PFSK-1 (cell line): ENCODE data around the gene SMARCC1.

Experiments used
- FOXP2 ChIP-seq: optimal IDR thresholded peaks from 2 replicates; pipeline ENCODE3; 2011; ENCODE audit warnings: borderline replicate concordance, control low read depth, inconsistent platforms; ENCODE audit not compliant: insufficient read depth; ENCODE audit errors: extremely low read length, extremely low read depth
- POLR2AphosphoS5 ChIP-seq: IDR thresholded peaks from 2 replicates; pipeline ENCODE4 v1.6.1; 2012; ENCODE audit warnings: low read depth, mild to moderate bottlenecking, control low read depth, low read length, moderate library complexity
- SIN3A ChIP-seq: IDR thresholded peaks from 2 replicates; pipeline ENCODE4 v1.6.1; 2012; ENCODE audit warnings: mild to moderate bottlenecking, low read length, moderate library complexity, borderline replicate concordance; ENCODE audit not compliant: insufficient read depth
- TAF1 ChIP-seq: IDR thresholded peaks from 2 replicates; pipeline ENCODE4 v1.6.1; 2012; ENCODE audit warnings: low read length, control low read depth, borderline replicate concordance; ENCODE audit not compliant: insufficient read depth
- TF ChIP-seq, protein P1 (sequence below), 2 experiments: IDR thresholded peaks; 2 replicates each; pipeline versions ENCODE4 v1.6.1 to v1.8.0; 2011 to 2012; ENCODE audit warnings: low read depth in 2 of 2, low read length in 2 of 2, control low read depth in 1 of 2, inconsistent platforms in 1 of 2, mild to moderate bottlenecking in 1 of 2, moderate library complexity in 1 of 2; ENCODE audit not compliant: insufficient read depth in 1 of 2

Gene SMARCC1

DNA sequence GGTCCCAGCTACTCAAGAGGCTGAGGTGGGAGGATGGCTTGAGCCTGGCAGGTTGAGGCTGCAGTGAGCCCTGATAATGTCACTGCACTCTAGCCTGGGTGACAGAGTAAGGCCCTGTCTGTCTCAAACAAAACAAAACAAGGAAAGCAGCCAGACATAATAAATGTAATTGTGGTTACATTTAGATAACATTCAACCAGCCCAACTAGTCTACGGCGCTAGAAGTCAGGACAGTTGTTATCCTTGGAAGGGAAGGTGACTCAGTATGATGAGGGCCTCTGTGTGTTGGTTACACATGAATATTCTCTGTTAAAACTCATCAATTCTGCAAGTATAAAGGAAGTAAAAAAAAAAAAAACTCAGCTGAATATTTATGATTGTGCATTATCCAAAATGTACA, 176.0 kb downstream of the SMARCC1 start:
- TF ChIP-seq POLR2AphosphoS5 = no peak
- TF ChIP-seq, protein P1, sequence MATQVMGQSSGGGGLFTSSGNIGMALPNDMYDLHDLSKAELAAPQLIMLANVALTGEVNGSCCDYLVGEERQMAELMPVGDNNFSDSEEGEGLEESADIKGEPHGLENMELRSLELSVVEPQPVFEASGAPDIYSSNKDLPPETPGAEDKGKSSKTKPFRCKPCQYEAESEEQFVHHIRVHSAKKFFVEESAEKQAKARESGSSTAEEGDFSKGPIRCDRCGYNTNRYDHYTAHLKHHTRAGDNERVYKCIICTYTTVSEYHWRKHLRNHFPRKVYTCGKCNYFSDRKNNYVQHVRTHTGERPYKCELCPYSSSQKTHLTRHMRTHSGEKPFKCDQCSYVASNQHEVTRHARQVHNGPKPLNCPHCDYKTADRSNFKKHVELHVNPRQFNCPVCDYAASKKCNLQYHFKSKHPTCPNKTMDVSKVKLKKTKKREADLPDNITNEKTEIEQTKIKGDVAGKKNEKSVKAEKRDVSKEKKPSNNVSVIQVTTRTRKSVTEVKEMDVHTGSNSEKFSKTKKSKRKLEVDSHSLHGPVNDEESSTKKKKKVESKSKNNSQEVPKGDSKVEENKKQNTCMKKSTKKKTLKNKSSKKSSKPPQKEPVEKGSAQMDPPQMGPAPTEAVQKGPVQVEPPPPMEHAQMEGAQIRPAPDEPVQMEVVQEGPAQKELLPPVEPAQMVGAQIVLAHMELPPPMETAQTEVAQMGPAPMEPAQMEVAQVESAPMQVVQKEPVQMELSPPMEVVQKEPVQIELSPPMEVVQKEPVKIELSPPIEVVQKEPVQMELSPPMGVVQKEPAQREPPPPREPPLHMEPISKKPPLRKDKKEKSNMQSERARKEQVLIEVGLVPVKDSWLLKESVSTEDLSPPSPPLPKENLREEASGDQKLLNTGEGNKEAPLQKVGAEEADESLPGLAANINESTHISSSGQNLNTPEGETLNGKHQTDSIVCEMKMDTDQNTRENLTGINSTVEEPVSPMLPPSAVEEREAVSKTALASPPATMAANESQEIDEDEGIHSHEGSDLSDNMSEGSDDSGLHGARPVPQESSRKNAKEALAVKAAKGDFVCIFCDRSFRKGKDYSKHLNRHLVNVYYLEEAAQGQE (IDR thresholded peaks at IDR 0.05; ENCODE audit: insufficient read depth in 1 of 2, low read depth in 2 of 2, low read length in 2 of 2) = no peak
- TF ChIP-seq FOXP2 = no peak
- no peak for TF ChIP-seq TAF1
- TF ChIP-seq SIN3A = no peak

DNA sequence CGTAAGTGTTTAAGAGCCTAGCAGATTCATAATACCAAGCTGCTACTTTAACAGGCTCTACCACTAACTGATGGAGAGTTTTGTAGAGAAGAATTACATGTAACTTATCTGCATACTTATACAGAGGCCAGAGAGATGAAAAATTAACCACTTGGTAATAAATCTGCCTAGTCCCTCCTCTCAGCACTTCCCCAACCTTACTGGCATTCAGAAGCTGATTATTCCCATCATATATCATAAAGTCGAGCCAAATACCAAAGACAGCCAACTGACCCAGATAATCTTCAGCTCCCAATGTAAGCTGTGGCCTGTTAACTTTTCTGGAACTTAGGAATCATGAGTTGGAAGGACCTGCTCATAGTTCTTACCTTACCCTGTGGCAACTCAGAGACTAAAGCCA, 177.5 kb downstream of the SMARCC1 start:
- TF ChIP-seq, protein P1 (IDR thresholded peaks at IDR 0.05; ENCODE audit: insufficient read depth in 1 of 2, low read depth in 2 of 2, low read length in 2 of 2) = no peak

DNA sequence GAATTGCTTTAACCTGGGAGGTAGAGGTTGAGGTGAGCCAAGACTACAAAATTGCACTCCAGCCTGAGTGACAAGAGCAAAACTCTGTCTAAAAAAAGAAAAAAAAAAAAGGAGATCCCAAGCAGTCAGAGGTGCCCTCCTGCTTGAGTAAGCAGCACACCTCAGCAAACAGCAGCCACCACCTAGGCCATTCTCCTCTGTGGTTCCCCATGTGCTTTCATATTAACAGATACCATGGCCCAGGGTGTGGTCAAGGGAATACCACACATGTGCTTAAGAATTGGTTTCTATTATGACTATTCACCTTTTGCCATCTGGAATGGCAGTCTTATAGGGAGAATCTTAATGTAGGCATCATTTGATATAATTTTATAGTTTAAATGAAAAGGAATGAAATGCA, 178.4 kb downstream of the SMARCC1 start:
- TF ChIP-seq POLR2AphosphoS5 (no peak), TAF1 (no peak), SIN3A (no peak), FOXP2 (no peak)
- TF ChIP-seq, protein P1 (IDR thresholded peaks at IDR 0.05; ENCODE audit: insufficient read depth in 1 of 2, low read depth in 2 of 2, low read length in 2 of 2) = no peak

DNA sequence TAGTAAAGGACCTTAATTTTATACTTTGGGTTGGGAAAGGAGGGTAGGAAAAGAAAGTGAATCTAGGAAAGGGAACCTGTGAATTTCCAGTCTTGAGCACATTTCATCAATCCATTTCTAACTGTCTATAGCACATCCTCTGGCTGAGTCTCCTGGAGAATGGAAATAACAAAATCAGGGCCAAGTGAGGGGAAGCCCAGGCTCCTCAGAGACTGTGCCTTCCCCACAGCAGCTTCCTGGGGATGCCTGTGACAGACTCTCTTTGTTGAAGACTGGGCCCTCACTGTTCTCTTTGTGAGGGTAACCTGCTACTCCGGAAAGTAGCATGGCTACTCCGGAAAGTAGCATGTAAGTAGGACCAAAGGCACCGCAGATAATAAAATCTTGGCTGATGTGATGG, 180.4 kb downstream of the SMARCC1 start:
- no peak for TF ChIP-seq TAF1
- no peak for TF ChIP-seq SIN3A
- TF ChIP-seq, protein P1 (IDR thresholded peaks at IDR 0.05; ENCODE audit: insufficient read depth in 1 of 2, low read depth in 2 of 2, low read length in 2 of 2) = no peak
- TF ChIP-seq POLR2AphosphoS5 = no peak
- TF ChIP-seq FOXP2 = no peak

DNA sequence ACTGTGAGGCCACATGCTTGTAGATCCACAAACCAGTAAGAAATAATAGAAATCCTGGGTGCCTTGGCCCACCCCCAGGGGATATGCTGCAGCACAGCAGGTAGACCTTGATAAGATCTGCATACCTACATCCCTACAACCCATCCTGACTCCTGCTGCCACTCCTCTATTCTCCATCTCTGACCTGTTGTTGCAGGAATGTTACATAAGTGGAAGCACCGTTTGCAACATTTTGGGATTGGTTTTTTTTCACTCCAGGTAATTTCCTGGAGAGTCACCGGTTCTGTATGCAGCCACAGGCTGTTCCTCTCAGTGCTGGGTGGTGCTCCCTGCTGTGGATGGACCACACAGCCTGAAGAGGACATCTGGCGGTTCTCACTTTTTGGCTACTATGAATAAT, 186.9 kb downstream of the SMARCC1 start:
- TF ChIP-seq POLR2AphosphoS5 (no peak), FOXP2 (no peak), SIN3A (no peak), TAF1 (no peak)
- TF ChIP-seq, protein P1 (IDR thresholded peaks at IDR 0.05; ENCODE audit: insufficient read depth in 1 of 2, low read depth in 2 of 2, low read length in 2 of 2) = no peak
